HL-60 (cell line): ENCODE data around the gene PIK3R5.

Experiments
- POLR2AphosphoS5 ChIP-seq: IDR thresholded peaks from 2 replicates; pipeline ENCODE4 v1.6.1; 2012; ENCODE audit warnings: low read depth
- TF ChIP-seq, protein P1 (sequence below): IDR thresholded peaks from one replicate; pipeline ENCODE4 v1.5.1; 2011; ENCODE audit warnings: low read length, control low read depth, inconsistent platforms; ENCODE audit not compliant: insufficient read depth

GRCh38 chr17:8859804-8860430, 105.6 kb downstream of the PIK3R5 start:
- TF ChIP-seq, protein P1, sequence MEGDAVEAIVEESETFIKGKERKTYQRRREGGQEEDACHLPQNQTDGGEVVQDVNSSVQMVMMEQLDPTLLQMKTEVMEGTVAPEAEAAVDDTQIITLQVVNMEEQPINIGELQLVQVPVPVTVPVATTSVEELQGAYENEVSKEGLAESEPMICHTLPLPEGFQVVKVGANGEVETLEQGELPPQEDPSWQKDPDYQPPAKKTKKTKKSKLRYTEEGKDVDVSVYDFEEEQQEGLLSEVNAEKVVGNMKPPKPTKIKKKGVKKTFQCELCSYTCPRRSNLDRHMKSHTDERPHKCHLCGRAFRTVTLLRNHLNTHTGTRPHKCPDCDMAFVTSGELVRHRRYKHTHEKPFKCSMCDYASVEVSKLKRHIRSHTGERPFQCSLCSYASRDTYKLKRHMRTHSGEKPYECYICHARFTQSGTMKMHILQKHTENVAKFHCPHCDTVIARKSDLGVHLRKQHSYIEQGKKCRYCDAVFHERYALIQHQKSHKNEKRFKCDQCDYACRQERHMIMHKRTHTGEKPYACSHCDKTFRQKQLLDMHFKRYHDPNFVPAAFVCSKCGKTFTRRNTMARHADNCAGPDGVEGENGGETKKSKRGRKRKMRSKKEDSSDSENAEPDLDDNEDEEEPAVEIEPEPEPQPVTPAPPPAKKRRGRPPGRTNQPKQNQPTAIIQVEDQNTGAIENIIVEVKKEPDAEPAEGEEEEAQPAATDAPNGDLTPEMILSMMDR = no peak
- TF ChIP-seq POLR2AphosphoS5 = no peak
